ENCODE results near the gene PTGR3.
"Not testable (repeated sequence)": the region's sequence is repeated elsewhere in the genome, so short reads cannot be mapped to it uniquely, and the experiment has no call there.

Gene PTGR3

DNA sequence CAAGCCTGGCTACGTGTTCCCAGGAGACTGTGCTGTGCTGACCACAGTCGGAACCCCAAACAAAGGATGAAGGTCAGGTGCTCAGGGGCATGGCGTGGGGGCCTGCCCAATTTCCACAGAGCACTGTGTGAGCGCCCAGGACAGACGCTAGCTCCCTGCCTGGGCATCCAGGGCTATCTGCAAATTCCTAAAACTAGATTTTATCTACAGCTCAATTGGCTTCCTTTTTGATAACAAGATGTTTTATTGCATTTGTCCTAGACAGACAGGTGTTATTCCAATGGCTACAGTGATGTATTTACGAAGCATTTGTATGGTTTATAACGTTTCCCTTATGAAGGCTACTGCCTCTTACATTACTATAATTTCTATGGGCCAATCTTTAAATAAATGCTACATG is 16.0 kb downstream of the PTGR3 start:
- H3K27me3 ChIP-seq, result no peaks in the 10 kb centered on the region
- no peaks in the 10 kb centered on the region for H3K9me3 ChIP-seq
- TF ChIP-seq, protein P1, sequence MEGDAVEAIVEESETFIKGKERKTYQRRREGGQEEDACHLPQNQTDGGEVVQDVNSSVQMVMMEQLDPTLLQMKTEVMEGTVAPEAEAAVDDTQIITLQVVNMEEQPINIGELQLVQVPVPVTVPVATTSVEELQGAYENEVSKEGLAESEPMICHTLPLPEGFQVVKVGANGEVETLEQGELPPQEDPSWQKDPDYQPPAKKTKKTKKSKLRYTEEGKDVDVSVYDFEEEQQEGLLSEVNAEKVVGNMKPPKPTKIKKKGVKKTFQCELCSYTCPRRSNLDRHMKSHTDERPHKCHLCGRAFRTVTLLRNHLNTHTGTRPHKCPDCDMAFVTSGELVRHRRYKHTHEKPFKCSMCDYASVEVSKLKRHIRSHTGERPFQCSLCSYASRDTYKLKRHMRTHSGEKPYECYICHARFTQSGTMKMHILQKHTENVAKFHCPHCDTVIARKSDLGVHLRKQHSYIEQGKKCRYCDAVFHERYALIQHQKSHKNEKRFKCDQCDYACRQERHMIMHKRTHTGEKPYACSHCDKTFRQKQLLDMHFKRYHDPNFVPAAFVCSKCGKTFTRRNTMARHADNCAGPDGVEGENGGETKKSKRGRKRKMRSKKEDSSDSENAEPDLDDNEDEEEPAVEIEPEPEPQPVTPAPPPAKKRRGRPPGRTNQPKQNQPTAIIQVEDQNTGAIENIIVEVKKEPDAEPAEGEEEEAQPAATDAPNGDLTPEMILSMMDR (IDR thresholded peaks at IDR 0.05), result no peak
- H3K36me3 ChIP-seq, result no peaks in the 10 kb centered on the region
- no peak overlapping the region for H3K4me3 ChIP-seq (ENCODE audit: low read depth in 1 of 2, low read length in 1 of 2)
- H3K4me1 ChIP-seq (ENCODE audit: control insufficient read depth in 1 of 2, insufficient read depth in 1 of 2, low read depth in 1 of 2, low read length in 1 of 2), result no peaks in the 10 kb centered on the region
- H3K27ac ChIP-seq, result no peak overlapping the region

DNA sequence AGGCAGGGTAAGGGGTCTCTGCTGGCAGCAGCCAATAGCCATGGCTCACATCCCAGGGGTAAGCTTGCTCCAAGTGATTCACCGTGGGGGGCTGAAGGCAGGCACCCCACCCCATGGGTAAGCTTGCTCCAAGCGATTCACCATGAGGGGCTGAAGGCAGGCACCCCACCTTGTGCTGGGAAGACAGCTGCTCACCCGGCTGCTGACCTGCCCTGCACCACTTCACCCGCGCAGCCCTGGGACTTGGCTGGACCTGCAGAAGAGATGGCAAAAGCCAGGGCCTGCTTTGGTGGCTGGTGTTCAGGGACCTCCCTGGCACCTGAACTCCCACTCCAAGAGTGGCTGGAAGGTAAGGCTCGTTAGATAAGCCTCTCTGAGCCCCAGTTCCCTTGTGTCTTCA is 19.2 kb downstream of the PTGR3 start:
- Histone ChIP-seq H3K4me1 (ENCODE audit: control insufficient read depth in 1 of 2, insufficient read depth in 1 of 2, low read depth in 1 of 2, low read length in 1 of 2) (no peaks in the 10 kb centered on the region), H3K27ac (no peak overlapping the region), H3K4me3 (ENCODE audit: low read depth in 1 of 2, low read length in 1 of 2) (no peak overlapping the region), H3K27me3 (no peaks in the 10 kb centered on the region), H3K36me3 (no peaks in the 10 kb centered on the region), H3K9me3 (no peaks in the 10 kb centered on the region)
- TF ChIP-seq, protein P1 (IDR thresholded peaks at IDR 0.05), result no peak

DNA sequence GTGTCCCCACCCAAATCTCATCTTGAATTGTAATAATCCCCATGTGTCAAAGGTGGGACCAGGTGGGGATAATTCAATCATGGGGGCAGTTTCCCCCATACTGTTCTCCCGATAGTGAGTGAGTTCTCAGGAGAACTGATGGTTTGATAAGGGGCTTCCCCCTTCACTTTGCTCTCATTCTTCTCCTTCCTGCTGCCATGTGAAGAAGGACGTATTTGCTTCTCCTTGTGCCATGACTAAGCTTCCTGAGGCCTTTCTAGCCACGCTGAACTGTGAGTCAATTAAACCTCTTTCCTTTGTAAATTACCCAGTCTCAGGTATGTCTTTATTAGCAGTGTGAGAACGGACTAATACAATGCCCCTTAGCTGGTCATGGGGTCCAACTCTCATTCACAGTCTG is 21.2 kb downstream of the PTGR3 start:
- H3K36me3 ChIP-seq; H3K9me3 ChIP-seq; H3K27me3 ChIP-seq; H3K4me3 ChIP-seq (ENCODE audit: low read depth in 1 of 2, low read length in 1 of 2); H3K27ac ChIP-seq; H3K4me1 ChIP-seq (ENCODE audit: control insufficient read depth in 1 of 2, insufficient read depth in 1 of 2, low read depth in 1 of 2, low read length in 1 of 2): not testable (repeated sequence)

DNA sequence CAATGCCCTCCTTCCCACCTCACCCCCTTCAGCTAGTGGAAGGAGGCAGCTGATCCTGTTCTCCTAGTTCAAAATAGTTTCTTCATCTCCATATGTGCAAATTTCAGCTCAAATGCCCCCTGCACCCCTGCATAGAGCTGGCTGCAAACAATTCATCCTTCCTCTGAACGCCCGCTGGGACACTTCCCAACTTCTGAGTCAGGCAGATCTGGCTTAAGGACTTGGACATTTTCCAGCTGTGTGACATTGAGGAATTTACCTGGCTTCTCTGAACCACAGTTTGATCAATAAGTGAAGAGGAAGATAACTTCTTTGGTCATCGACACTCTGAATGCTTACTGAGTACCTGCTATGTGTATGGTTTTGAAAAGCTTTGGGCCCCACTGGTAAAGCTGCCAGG is 23.5 kb downstream of the PTGR3 start:
- Histone ChIP-seq H3K36me3 (no peaks in the 10 kb centered on the region), H3K9me3 (no peaks in the 10 kb centered on the region), H3K27ac (no peak overlapping the region), H3K4me3 (ENCODE audit: low read depth in 1 of 2, low read length in 1 of 2) (no peak overlapping the region), H3K4me1 (ENCODE audit: control insufficient read depth in 1 of 2, insufficient read depth in 1 of 2, low read depth in 1 of 2, low read length in 1 of 2) (no peaks in the 10 kb centered on the region), H3K27me3 (no peaks in the 10 kb centered on the region)
- TF ChIP-seq, protein P1 (IDR thresholded peaks at IDR 0.05), result no peak

DNA sequence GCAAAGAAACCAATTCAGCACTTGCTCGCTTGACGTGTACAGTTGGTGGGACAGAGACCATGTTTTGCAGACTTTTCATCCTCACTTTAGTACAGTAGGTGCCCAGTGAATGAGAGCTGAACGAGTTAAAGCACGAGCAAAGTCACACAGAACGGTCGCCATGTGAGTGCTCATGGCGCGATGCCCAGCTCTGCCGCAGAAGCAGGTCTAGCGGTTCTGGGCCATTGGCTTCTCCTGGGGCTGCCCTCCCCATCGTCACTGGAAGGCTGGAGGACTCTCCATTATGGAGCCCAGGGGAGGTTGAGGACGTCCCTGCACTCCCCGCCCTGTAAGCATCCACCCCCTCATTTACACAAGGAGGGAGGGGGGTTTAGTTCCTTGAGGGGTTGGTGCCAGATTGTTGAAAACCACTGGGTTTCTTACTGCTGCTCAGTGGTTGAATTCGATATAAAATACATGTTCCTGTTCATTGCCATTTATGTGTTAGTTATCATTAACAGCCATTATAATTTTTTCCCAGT is 24.9 kb downstream of the PTGR3 start:
- TF ChIP-seq, protein P1 (IDR thresholded peaks at IDR 0.05), result no peak
- Histone ChIP-seq H3K27me3 (no peaks in the 10 kb centered on the region), H3K27ac (no peak overlapping the region)

DNA sequence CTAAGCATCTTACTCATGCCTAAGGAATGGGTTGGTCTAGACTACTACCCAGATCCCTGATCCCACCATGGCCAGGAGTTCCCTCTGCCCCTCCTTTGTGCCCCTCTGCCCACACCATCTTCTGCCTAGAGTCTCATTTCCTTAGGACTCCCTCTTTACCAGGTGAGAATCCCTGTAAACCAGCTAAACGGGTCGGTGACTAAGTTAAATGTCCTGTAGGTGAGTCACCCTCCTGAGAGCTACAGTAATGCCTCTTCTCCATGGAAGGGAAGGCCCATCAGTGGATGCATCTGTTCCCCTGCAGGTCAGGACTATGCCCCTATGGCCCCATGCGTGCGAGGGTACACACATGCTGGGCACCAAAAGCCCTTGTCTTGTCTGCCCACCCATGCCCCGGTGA is 25.4 kb downstream of the PTGR3 start:
- Histone ChIP-seq H3K4me1 (ENCODE audit: control insufficient read depth in 1 of 2, insufficient read depth in 1 of 2, low read depth in 1 of 2, low read length in 1 of 2) (no peaks in the 10 kb centered on the region), H3K9me3 (no peaks in the 10 kb centered on the region), H3K27ac (no peak overlapping the region), H3K4me3 (ENCODE audit: low read depth in 1 of 2, low read length in 1 of 2) (no peak overlapping the region), H3K36me3 (no peaks in the 10 kb centered on the region), H3K27me3 (no peaks in the 10 kb centered on the region)
- TF ChIP-seq, protein P1 (IDR thresholded peaks at IDR 0.05), result no peak

More for the DNA sequence above, 24.9 kb downstream of the PTGR3 start:
- Histone ChIP-seq H3K4me3 (ENCODE audit: low read depth in 1 of 2, low read length in 1 of 2) (no peak overlapping the region), H3K36me3 (no peaks in the 10 kb centered on the region), H3K4me1 (ENCODE audit: control insufficient read depth in 1 of 2, insufficient read depth in 1 of 2, low read depth in 1 of 2, low read length in 1 of 2) (no peaks in the 10 kb centered on the region), H3K9me3 (no peaks in the 10 kb centered on the region)
